HG02623 (cell line): ENCODE data around the gene SLC2A14.

Experiments
- ATAC-seq: cut with Tn5 transposase; IDR thresholded peaks from one replicate; pipeline ENCODE4 v1.9.1; 2021; ENCODE audit warnings: moderate library complexity; ENCODE audit not compliant: unreplicated experiment

Gene SLC2A14

DNA sequence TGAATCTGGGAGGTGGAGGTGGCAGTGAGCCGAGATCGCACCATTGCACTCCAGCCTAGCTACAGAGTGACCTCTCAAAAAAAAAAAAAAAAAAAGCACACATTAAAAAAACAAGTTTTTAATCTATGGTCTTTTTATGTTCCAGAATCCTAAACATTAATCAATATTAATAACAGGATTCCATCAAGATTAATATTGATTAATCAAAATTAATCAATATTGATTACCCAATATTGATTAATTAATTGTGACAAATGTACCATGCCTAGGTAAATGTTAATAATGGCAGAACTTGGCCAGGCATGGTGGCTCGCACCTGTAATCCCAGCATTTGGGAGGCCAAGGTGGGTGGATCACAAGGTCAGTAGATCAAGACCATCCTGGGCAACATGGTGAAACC is 91.4 kb downstream of the SLC2A14 start:
- ATAC-seq: no peak

DNA sequence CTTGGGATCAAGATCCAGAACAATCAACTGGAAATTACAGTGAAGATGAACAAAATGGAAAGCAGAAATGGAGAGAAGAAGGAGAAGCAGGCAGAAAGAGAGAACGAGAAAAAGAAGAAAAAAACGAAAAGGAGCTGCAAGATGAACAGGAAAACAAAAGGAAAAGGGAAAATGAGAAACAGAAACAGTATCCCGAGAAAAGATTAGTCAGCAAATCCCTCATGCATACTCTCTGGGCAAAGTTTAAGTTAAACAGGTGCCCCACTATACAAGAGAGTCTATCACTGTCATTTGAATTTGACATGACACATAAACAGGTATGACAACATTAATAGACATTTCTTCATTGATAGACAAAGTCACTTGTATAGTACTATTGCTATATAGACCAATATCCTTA is 102.7 kb downstream of the SLC2A14 start:
- no peak for ATAC-seq
